ENCODE results near the gene WWOX.

- TF ChIP-seq CTCF (conservative IDR thresholded peaks at IDR 0.05) (no peak), EZH2 (IDR thresholded peaks at IDR 0.05; ENCODE audit: low read depth) (no peak)
Measured at GRCh38 chr16:78902321-78902720, 802.9 kb downstream of the WWOX start.

All from PC-9 (cell line).